NCI-H510A treated with DMSO at 0.1 percent for 48 hours (cell line): ENCODE data around the gene GARIN5B.

ENCODE experiments used
- DNase-seq: peaks from one replicate; lab custom pipeline; 2025; lab: John Stamatoyannopoulos, UW

The GARIN5B gene

DNA sequence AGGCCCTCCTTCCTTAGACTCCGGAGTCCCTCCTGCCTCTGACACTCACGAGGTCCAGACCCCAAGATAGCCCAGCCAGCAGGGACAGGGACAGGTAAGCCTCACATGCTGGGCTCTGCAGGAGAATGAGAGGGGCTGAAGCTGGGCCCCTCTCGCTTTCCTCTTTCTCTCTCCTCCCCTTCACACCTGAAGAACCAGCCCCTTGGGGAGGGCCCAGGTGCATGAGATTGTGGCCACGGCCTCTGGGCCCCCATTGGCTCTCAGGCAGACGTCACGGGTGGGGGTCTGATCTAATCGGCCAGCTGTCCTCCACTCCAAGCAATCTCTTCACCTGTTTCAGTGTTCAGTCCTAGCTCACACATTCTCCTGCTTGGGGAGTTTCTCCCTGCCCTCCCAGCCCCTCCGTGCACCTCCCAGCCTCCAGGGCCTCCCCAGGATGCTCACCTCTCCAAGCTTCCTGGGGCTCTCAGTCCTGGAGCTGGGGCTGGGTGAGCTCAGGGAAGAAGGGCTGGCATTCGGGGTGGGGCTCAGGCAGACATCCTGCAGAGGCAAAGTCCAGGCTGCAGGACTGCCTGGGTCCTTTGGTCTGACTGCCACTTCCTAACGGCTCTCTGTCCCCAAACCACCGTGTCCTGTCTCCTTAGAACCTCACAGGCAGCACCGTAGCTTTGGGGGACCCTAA, 40.7 kb downstream of the GARIN5B start:
- no peak for DNase-seq

- DNase-seq, result no peak
Measured at GRCh38 chr19:55321466-55322137, 41.5 kb downstream of the GARIN5B start.

DNA sequence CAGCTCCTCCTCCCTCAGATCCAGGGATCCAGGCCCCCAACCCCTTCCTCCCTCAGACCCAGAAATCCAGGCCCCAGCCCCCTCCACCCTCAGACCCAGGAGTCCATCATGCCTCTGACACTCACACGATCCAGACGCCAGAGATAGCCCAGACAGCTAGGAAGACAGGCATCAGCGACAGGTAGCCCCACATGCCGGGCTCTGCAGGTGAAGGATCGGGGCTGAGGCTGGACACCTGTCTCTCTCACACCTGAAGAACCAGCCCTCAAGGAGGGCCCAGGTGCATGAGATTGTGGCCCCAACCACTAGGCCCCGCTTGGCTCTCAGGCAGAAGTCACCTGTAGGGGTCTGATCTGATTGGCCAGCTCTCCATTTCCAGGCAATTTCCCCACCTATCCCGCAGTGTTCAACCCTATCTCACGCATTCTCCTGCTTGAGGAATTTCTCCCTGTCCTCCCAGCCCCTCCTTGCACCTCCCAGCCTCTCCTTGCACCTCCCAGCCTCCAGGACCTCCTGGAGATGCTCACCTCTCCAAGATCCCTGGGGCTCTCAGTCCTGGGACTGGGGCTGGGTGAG, 42.1 kb downstream of the GARIN5B start:
- no peak for DNase-seq

DNA sequence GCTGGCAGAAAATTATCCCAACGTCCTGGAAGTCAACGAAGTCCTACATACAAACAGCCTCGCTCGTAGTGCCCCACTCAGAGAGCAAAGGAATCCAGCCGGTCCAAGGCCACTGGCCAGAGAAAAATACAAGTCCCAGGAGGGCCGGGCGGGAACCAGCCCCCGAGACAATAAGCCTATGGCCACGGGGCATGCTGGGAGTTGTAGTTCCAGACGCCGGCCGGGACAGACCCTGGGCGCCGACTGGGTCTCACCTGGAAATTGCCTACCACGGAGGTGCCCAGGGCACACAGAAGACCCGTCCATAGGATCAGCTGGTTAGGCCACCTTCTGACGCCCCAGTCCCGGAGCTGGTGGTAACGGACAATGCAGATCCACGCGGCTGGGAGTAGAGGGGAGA, 43.3 kb downstream of the GARIN5B start:
- peak; percentile 38 for DNase-seq

DNA sequence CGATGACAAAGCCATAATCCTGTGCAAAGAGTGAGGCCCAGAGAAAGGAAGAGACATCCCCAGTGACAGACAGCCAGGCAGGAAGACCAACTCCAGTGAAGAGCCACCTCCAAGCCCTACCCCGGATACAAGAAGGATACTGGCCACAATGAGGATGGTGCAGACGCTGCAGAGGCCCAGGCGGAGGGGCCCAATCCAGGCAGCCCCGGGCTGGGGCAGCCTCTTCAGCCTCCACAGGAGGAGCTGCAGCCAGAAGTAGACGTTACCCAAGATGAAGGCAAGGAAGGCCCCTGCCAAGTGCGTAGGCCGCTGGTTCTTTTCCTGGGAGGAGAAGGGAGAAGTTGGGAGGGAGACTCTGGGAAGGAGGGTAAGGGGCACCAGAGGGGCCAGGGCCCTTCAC, 46.4 kb downstream of the GARIN5B start:
- no peak for DNase-seq

DNA sequence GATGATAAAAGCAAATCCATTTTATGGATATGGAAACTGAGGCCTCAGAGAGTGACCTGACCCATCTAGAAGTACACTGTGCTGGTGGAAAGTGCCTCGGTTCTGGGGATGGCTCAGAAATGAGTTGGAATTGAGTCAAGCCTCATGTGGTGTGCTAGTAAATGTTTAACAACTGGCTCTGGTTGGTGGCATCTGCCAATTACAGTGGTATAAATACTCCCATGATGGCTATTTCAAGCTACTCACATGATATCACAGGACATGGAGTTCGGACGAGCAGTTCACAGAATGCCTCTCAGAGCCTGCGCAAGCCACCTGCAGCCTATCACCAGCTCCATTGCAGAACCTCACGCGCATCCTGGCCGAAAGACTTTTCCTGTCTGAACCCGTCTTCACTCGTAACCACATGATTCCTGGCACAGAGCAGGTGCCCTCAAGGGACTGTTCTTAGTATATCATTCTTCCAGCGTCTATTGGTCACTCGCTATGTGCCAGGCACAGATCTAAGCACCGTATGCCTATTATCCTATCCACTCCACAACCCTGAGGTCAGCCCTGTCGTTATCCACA, 47.0 kb downstream of the GARIN5B start:
- no peak for DNase-seq

DNA sequence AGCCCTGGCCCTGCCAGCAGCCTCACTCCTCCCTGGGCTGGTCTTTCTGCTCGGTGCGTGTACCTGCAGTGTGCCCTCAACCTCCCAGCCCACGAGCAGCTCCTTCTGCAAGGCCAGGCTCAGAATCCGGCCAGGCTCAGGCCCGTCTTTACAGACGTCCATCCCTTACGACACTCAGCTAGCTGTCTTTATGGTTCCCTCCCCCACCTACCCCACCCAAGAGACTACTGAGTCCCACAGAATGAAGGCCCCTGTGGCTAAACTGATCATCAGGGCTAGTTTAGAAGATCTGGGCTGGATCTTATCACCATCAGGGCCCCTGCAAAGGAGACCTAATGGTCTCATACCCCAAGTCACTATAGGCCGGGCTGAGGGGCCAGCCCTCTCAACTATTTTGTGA, 48.7 kb downstream of the GARIN5B start:
- DNase-seq, result no peak

GRCh38 chr19:55312621-55313512, 50.2 kb downstream of the GARIN5B start:
- DNase-seq, result no peak

DNA sequence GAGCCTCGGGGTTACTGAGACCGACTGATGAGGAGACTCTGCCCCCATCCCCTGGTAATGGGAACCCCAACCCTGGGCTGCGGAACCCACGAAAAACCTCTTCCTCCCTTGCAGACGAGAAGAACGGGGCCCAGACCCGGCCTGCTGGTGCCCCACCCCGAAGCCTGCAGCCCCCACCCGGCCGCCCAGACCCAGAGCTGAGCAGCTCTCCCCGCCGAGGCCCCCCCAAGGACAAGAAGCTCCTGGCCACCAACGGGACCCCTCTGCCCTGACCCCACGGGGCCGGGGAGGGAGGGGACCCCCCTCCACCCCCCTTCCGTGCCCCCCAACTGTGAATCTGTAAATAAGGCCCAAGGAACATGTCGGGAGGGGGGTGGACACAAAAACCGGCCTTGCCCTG, 51.3 kb downstream of the GARIN5B start:
- DNase-seq, result no peak

DNA sequence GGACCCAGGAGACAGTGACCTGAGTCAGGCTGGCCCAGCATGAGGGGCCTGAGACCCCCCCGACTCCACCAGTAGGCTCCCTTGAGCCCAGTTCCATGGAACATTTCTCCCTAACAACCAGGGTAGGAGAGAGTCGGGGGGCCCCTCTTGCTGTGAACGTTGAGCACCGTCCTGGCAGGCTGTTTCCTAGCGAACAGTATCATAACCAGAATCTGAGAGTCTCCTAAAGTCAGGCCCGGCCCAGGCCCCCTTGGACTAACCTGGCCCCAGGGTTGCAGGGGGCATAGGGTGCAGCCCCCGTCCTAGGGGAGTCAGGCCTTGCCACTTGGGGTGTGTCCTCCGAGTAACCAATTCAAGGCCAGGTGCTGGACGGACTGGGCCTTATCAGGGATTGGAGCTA, 51.7 kb downstream of the GARIN5B start:
- no peak for DNase-seq

DNA sequence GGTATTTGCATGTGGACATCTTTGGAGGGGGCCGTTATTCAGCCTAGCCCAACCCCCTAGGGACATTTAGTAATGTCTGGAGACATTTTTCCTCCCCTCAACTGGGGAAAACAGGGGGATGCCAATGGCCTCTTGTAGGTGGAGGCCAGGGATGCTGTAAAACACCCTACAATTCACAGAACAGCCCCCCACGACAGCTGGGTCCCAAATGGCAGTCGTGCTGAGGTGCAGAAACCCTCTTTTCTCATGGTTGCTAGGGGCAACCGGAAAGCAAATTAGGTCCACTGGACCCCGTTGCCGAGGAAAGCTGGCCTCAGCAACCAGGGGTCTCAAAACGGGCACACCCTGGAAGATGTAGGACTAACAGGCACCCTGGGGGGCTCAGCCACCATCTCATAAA, 52.6 kb downstream of the GARIN5B start:
- DNase-seq, result no peak

DNA sequence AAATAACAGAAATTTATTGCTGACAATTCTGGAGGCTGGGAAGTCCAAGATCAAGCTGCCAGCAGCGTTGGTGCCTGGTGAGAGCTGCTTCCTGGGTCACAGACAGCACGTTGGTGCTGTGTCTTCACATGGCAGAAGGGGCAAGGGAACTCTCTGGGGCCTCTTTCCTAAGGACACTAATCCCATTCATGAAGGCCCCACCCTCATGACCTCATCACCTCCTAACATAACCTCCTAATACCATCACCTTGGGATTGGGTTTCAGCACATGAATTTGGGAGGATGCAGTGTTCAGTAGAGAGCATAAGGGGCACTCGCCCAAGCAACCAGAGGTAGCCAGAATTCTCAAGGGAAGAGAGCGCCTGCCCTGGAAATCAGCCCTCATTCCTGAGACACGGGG, 53.6 kb downstream of the GARIN5B start:
- no peak for DNase-seq

DNA sequence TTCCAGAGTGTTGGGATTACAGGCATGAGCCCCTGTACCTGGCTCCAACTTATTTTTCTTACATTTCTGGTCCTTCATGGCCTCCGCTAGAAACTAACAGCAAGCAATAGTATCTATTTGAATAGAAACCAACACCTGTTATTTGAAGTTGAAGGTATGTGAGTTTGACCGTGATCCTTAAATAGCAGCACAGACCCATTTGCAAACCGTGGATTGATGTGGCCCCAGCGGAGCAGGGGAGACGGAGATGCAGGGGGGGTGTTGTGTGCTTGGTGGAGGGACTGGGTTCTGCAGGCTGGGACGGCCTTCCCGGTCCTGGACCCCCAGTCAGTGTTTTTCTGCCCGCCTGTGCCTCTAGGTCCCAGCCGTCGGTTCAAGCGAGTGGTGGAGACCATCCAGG, 54.8 kb downstream of the GARIN5B start:
- no peak for DNase-seq

DNA sequence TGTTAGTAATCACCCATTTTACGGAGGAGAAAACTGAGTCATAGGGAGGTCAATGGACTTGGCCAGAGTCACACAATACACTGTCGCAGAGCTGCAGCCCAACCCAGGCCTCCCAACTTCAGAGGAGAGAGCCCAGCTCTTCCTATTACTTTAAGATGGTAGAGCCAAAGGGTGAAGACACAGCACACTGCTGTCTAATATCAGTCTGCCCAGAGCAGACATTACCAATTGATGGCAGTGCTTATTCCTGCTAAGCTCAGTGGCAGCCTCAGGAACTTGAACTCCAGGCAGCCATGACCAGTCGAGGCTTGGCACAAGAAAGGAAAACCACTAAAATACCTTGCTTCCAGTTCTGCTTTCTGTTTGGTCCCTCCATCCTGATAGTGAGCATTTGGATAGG, 56.3 kb downstream of the GARIN5B start:
- no peak for DNase-seq

DNA sequence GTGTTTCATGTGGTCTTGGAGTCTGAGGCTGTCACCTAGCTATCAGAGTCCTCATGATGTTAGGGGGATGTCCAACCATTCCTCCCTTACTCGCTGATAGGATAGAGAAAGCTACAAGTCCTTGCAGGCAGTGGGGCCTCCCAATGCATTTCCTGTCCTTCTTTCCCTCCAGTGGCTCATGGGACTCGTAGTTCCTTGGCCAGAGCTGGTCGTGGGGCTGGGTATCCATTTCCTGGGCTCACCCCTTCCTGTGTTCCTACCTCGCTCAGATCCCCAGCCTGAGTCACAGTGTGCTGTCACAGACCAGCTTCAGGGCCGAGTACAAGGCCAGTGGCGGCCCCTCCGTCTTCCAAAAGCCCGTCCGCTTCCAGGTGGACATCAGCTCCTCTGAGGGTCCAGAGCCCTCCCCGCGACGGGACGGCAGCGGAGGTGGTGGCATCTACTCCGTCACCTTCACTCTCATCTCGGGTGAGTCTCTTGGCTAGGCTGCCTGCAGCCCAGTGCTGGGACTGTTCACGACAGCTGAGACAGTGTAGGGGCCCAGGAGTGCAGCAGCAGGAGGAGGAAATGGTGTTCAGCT, 57.0 kb downstream of the GARIN5B start:
- no peak for DNase-seq

GRCh38 chr19:55305491-55305890, 57.6 kb downstream of the GARIN5B start:
- no peak for DNase-seq

- no peak for DNase-seq
Measured at GRCh38 chr19:55304980-55305379, 58.1 kb downstream of the GARIN5B start.
